Fibroblast of lung (primary cell): ENCODE measurements around the gene GUCA1C.

Experiments
- CTCF ChIP-seq, 2 donors: IDR thresholded peaks in 1 of 2; conservative IDR thresholded peaks in 1 of 2; 1 replicate in 1 of 2; 2 replicates in 1 of 2; pipeline ENCODE4 v1.5.1; 2011 to 2012; ENCODE audit warnings: low read length in 2 of 2, control low read depth in 1 of 2, inconsistent platforms in 1 of 2, low read depth in 1 of 2, mild to moderate bottlenecking in 1 of 2
- EZH2 ChIP-seq: IDR thresholded peaks from 2 replicates; pipeline ENCODE4 v1.5.1; 2012; ENCODE audit warnings: low read length, control low read depth, mild to moderate bottlenecking; ENCODE audit errors: missing control alignments

GRCh38 chr3:108914774-108915641 is 38.7 kb downstream of the GUCA1C start:
- peak; percentile 93 to 94 for TF ChIP-seq CTCF (conservative IDR thresholded peaks at IDR 0.05 in 1 of 2, IDR thresholded peaks at IDR 0.05 in 1 of 2; ENCODE audit: low read depth in 1 of 2, low read length in 2 of 2)
- TF ChIP-seq EZH2, result no peak
